Measurements from ENCODE around the gene LPCAT3.

LPCAT3 gene

GRCh38 chr12:7018350-7019042 is at the start of gene LPCAT3:
TSS of gene LPCAT3 (minus strand) at chr12:7018476. CDS start at chr12:7018424, 52 bp downstream.
- in situ Hi-C loops (cut with MboI; ENCODE audit: low pct_unique_long_range_greater_than_20kb, low sequenced_read_pairs, unreplicated experiment), result no loop called here
- DNase-seq (ENCODE audit: low spot score), result peak; percentile 97
- TF ChIP-seq CTCF (IDR thresholded peaks at IDR 0.05; ENCODE audit: extremely low read depth, insufficient read depth, missing control alignments), result peak; percentile 84

GRCh38 chr12:7067096-7067495 is 48.8 kb upstream of the LPCAT3 start:
- DNase-seq (ENCODE audit: low spot score), result no peak
- in situ Hi-C loops (cut with MboI; ENCODE audit: low pct_unique_long_range_greater_than_20kb, low sequenced_read_pairs, unreplicated experiment), result no loop called here
- no peak for TF ChIP-seq CTCF (IDR thresholded peaks at IDR 0.05; ENCODE audit: extremely low read depth, insufficient read depth, missing control alignments)

GRCh38 chr12:7066596-7066995 is 48.3 kb upstream of the LPCAT3 start:
- no peak for TF ChIP-seq CTCF (IDR thresholded peaks at IDR 0.05; ENCODE audit: extremely low read depth, insufficient read depth, missing control alignments)
- in situ Hi-C loops (cut with MboI; ENCODE audit: low pct_unique_long_range_greater_than_20kb, low sequenced_read_pairs, unreplicated experiment), result no loop called here

GRCh38 chr12:7065073-7065623 is 46.9 kb upstream of the LPCAT3 start:
- in situ Hi-C loops (cut with MboI; ENCODE audit: low pct_unique_long_range_greater_than_20kb, low sequenced_read_pairs, unreplicated experiment), result no loop called here
- DNase-seq (ENCODE audit: low spot score), result no peak
- TF ChIP-seq CTCF (IDR thresholded peaks at IDR 0.05; ENCODE audit: extremely low read depth, insufficient read depth, missing control alignments), result no peak

More at GRCh38 chr12:7066596-7066995, 48.3 kb upstream of the LPCAT3 start:
- DNase-seq (ENCODE audit: low spot score), result no peak

- no peak for DNase-seq (ENCODE audit: low spot score)
- in situ Hi-C loops (cut with MboI; ENCODE audit: low pct_unique_long_range_greater_than_20kb, low sequenced_read_pairs, unreplicated experiment), result no loop called here
- TF ChIP-seq CTCF (IDR thresholded peaks at IDR 0.05; ENCODE audit: extremely low read depth, insufficient read depth, missing control alignments), result no peak
Measured at GRCh38 chr12:7064516-7064915, 46.2 kb upstream of the LPCAT3 start.

GRCh38 chr12:7061596-7061995 is 43.3 kb upstream of the LPCAT3 start:
- no peak for TF ChIP-seq CTCF (IDR thresholded peaks at IDR 0.05; ENCODE audit: extremely low read depth, insufficient read depth, missing control alignments)
- in situ Hi-C loops (cut with MboI; ENCODE audit: low pct_unique_long_range_greater_than_20kb, low sequenced_read_pairs, unreplicated experiment), result no loop called here
- DNase-seq (ENCODE audit: low spot score), result no peak
